NCI-H748 (cell line): ENCODE results near the gene MPPED1.

Experiments used
- DNase-seq: peaks from one replicate; lab custom pipeline; 2025; ENCODE audit not compliant: unreplicated experiment; lab: John Stamatoyannopoulos, UW

MPPED1 gene

DNA sequence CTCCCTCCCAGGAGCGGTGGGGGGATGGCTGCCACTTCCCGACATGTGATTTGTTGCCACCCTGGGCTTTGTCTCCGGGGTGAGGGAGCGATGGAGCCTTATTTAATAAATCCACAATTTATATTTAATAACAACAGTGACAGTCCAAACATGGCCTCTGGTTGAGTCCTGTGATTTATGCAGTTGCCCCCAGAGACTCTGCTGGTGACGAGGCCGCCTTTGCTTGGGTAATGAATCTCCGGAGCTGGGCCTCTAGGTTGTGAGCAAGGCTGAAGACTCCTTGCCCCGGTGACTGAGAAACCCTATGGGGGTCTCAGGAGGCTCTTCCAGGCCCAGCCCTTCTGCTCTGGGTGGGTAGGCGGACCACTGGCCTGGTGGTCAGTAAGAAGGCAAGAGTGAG is 16.7 kb downstream of the MPPED1 start:
- DNase-seq: no peak

DNA sequence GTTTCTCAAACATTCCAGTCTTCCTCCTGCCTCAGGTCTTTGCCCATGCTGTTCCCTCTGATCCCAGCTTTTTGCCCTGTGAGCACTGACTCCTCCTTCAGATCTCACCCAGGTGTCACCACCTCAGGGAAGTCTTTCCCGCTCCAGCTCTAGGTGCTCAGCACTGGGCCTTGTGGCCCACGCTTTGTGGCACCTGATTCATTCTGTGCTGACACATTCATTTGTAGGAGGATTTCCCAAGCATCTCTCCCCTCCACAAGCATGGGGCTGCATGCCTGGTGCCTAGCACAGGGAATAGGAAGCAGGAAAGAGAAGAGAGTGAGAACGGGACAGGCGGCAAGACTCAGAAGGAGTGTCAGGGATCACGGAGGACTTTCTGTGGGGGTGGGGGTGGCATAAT is 17.6 kb downstream of the MPPED1 start:
- no peak for DNase-seq

DNA sequence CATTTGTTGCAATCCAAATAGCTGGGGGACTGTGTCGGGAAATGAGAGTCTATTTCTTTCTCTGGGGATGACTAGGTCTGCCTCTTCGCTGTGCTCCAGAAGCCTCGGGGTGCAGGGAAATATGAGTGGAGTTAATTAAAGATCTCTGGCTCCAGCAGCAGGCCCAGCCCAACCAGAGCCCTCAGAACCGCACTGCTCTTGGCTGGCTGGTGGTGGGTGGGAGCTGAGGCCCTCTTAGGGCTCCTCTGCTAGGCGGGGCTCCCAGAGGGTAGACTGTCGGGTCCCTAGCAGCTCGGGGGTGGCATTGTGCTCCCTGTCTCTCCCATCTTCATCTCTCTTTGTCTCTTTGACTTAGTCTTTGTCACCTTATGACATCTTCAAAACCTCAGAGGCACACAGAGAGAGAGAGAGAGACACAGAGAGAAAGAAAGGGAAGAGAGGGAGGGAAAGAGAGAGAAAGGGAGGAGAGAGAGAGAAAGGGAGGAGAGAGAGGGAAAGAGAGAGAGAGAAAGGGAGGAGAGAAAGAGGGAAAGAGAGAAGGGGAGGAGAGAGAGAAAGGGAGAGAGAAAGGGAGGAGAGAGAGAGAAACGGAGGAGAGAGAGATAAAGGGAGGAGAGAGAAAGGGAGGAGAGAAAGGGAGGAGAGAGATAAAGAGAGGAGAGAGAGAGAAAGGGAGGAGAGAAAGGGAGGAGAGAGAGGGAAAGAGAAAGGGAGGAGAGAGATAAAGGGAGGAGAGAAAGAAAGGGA is 20.2 kb downstream of the MPPED1 start:
- DNase-seq: no peak

DNA sequence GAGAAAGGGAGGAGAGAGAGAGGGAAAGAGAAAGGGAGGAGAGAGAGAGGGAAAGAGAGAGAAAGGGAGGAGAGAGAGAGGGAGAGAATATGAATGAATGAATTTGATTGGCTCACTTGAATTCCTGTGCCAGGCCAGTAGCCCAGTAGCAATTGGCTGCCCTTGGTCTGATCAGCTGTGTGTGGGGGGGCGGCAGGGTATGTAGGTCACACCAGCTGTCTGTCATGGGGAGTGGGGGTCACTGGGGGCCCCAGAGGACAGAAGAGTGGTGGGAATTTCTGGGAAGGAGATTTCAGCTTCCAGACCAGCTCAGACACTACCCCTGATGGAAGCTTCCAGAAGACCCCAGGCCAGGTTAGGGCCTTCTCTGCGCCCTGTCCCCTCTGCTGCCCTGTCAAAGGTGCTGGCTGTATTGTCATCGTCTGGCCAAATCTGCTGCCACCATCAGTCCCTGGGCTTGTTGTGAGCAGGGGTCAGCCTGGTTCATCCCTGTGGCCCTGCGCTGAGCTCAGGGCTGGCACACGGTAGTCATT is 21.1 kb downstream of the MPPED1 start:
- DNase-seq: no peak

DNA sequence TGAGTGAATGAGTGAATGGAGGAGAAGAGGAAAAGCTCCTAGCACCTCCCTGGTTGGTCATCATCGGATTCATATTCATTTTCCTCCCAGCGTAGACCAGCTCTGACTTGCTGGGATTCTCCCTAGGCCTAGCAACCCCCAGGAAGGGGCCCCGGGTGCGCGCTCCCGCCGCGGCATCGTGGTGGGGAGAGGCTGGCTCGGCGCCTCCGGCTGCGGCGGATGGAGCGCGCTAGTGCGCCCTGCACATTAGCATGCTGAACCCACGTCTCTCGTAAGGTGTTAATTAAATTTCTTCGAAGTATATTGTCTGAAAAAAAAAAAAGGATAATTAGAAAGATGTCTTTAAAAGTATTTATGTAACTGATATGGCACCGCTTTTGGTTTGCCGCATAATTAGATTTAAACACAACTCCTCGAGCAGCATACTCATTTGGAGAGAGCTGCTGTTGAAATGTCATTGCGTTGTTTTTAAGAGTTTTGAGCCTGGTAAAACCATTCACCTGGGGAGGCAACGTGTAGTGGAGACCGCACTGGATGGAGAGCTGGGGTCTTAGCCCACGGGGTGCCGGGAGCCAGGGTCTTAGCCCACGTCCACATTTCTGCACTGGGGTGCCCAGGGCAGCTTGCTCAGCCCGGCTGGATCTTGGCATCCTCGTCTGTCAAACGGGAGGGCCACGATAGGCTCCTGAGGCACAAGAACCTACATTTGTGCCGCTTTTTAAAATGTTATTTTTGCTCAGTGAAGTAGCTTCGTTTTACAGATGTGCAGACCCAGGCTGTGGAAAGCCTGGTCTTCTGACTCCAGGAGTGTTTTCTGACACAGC is 21.8 kb downstream of the MPPED1 start:
- no peak for DNase-seq

DNA sequence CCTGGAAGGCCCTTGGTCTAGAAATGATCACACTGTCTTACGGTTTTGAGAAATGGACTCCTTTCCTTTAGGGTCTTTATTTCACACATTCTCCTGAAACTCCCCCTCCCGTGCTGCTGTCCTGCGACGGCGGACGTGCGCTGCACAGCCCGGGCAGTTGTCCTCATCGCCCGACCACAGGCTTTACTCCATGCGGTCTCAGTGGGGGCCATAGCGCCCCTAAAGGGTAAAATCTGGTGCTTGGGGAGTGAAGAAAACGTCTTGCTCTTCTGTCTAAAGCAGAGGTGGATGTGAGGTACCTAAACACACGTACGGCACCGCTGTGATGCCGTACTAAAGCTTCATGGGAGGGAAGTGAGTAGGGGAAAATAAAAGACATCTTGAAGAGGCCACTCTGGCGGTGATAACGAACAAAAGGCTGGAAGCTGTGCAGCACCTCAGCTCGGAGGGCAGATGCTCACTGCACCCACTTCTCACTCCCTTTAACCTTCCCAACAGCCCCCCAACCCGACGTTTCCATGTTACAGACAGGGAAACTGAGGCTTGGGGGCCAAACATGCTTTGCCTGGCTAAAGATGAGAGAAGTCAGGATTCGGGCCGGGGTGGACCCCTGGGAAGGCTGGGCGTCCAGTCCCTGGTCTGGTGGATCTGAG is 22.6 kb downstream of the MPPED1 start:
- no peak for DNase-seq

DNA sequence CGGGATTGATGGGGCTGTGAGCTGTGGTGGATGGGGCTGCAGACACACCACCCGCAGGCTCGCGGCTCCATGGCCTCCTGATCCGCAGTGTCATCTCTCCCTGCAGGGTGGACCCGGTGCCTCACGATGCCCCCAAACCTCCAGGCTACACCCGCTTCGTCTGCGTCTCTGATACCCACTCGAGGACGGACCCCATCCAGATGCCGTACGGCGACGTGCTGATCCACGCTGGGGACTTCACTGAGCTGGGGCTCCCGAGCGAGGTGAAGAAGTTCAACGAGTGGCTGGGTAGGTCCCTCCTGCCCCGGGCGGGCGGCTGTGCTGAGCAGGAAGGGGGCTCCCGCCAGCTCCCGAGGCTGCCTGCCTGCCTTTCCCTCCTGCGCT is 23.1 kb downstream of the MPPED1 start:
- no peak for DNase-seq

DNA sequence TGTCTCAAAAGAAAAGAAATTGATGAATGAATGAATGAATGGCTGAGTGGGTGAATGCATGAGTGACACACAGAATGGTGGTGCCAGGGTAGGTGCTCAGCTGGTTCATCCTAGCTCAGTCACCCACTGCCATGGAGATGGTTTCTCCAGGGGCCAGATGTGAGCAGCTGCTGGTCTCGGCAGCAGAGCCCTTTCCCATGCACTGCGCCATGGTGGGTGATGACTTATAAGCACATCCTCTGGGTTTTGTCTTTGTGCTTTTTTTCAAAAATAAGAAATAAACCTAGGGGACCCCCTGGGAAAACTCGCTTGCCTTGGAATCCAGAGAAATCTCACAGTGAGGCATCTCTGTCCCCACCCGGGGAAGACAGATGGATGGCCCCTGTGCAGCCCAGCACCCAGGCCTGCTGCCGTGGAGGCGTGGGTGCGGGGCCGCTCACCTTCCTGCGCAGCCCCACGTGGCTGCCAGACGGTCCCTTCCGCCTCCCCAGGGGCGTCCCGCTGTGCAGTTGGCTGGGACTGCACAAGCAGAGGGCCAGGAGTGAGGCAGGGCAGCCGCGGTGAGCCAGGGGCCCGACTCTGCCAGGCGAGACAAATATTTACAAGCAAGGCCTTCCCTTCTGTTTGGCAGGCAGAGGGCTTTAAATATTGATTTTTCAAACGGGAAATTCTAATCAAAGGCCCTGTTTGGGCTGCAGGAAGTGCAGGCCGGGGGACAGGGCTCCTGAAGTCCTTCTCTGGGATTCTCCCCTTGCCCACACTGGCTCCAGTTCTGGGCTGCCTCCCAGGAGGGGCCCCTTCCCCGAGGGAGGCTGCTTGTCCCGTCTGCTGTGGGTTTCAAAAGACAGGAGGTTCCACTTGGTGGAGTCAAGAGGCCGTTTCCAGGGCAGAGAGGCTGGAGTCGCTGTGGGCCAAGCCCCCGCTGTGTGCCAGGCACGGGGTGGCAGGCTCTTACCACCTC is 24.3 kb downstream of the MPPED1 start:
- peak; percentile 80 for DNase-seq

DNA sequence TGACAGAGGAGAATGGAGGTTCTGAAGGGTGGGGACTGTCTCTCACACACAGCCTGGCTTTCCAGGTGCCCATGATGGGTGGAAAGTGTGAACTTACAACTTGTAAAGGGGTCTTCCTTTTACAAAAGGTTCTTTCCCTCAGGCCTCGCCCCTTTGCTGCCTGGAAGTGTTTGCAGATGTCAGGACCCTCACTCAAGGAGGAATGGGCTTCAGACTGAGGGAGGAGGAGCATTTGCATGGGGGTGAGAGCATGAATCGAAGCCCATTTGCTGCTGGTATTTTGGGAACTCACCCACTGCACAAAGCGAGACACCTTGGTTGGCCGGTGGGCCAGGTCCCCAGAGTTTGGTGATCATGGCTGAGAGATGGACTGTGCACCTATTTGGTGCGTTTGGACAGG is 25.1 kb downstream of the MPPED1 start:
- no peak for DNase-seq

DNA sequence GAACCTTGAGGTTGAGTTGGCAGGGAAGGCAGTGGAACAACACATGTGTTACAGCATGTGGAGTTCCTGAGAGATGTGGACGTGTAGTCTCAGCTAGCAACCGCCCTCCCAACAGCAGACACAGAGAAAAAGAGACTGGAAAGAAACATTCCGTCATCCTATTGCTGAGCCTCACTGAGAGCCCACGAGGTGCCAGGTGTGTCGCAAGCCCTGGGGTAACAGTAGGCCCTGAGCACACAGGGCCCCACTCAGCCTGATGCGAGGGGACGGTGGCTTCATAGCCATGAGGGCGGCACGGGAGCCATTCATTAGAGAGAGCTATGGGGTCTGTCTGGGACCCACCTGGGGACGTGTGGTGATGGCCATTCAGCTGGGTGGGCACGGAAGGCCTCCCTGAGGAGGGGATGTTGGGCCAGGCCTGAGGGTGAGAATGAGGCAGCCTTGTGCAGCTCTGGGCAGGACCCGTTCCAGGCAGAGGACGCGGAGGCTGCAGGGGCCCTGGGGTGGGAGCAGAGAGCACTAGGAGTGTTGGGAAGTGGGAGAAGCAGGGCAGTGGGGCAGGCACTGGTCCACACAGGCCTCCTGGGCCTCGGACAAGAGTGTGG is 26.2 kb downstream of the MPPED1 start:
- no peak for DNase-seq

DNA sequence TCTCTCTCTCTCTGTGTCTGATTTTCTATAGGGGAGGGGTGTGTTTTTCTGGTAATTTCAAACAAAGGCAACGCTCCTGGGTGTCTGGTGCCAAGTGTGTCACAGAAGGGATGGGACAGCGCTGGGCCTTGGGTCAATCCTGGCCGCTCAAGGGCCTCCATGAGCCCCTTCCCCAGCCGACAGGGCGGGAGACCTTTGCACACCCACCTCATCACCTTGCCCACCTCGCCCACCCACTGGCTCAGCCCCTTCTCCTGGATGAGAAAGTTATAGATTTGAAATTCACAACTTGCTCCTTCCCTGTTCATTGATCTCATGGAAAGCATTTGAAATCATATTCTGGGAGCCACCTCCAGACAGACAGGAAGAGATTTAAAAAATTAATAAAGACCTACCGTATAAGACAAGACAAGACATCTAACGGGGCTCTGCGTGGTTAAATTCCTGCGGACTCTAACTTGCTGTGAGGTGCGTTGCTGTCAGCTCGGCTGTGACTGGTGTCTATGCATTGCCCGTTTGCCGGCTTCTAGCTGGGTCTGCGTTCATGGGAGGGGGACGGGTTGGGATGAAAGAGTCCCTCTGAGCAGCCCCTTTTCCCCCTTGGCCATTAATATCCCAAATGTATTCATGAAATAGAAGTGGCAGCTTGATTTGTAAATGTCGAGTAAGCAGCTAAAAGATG is 27.0 kb downstream of the MPPED1 start:
- DNase-seq: no peak

DNA sequence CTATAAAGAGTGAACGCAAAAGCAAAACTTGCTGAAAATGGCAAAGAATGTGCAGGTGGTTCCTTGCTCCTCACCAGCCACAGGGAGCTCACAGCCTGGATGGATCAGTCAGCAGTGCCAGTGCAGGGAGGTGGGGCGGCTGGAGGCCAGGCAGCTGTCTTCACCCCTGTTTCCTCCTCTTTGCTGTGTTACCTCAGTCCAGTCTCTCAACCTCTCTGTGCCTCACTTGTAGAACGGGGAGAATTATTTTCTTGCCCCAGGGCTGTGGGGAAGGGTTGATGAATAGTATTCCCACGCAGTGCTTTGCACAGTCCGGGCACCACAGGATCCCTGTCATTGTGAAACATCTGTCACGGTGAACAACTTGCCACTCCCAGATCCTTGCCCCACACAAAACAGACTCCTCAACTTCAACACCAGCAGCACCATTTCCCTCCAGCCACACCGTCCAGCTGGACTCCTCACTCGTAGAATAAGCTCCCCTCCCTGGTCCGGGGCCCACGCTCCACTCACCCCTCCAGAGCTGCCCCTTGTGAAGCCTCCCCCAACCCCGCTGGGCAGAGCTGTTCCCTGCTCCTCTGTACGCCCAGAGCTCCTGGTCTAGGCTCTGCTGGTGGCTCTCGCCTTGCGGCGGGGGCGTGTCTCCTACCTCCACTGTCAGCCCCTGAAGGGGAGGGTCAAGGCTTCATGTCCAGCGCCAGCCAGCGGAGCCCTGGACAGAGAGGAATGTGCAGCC is 27.7 kb downstream of the MPPED1 start:
- DNase-seq: no peak

DNA sequence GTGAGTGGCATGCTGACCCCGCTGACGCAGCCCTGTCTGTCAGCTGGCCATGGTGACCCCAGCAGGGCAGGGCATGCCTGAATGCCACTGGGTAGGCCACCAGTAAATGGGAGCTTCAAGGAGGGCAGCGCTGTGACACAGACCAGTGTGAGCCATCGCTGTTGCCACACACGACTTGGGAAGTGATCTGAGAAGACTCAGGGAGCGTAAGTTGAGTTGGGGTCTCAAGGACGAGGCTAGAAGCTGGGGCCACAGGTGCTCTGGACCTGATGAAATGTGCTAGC is 28.2 kb downstream of the MPPED1 start:
- DNase-seq: no peak

DNA sequence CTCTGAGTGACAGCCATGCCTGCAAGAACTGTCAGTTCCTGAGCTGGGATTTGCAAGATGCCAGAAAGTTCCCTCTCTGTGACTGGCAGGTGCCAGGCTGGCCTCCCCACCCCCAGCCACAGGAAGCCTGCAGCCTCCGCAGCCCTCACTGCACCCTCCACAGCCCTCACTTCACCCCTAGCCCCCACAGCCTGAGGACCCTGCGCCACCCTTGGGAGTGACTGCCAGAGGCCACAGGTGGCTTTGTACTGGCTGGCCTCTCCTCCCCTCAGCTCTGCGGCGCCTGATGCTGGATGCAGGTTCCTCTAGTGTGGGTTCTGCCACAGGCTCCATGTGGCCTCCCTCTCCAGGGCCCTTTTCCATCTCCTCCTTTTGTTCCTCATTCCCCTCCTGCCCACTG is 28.7 kb downstream of the MPPED1 start:
- no peak for DNase-seq

DNA sequence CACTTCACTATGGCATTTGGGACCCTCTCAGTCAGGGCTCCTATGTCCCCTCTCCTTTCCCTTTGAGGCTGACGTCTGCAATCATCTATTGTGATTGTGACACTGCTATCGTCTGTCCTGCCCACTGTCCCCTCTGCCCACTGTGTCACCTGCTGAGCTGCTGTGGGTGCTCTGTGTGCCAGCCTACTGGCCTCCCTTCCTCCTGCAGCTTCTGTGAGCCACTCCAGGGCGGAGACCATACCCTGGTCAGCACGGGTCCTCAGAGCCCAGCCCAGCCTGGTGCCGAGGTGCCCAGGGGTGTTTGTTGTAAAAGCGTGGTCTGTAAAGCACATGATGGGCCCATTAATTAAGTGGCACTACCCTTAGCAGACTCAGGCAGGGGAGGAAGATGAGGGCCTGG is 29.4 kb downstream of the MPPED1 start:
- DNase-seq: no peak

DNA sequence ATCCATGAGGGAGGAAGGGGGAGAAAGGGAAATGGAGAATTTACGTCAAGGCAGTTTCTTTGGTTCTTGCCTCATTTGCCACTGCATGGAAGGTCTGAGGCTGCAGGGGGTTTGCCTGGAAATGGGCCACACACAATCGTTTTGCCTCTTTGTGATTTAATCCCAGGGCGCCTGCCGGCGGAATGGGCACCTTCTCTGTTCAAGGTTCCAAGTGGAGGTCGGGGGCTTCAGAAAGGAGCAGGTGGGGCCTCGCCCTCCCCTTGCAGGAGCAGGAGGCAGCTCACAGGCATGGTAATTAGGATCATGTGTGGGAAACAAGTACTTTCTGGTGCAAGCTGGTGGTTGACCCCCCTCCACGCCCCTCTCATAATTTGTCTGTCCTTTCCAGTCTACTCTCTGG is 29.9 kb downstream of the MPPED1 start:
- DNase-seq: peak; percentile 12

DNA sequence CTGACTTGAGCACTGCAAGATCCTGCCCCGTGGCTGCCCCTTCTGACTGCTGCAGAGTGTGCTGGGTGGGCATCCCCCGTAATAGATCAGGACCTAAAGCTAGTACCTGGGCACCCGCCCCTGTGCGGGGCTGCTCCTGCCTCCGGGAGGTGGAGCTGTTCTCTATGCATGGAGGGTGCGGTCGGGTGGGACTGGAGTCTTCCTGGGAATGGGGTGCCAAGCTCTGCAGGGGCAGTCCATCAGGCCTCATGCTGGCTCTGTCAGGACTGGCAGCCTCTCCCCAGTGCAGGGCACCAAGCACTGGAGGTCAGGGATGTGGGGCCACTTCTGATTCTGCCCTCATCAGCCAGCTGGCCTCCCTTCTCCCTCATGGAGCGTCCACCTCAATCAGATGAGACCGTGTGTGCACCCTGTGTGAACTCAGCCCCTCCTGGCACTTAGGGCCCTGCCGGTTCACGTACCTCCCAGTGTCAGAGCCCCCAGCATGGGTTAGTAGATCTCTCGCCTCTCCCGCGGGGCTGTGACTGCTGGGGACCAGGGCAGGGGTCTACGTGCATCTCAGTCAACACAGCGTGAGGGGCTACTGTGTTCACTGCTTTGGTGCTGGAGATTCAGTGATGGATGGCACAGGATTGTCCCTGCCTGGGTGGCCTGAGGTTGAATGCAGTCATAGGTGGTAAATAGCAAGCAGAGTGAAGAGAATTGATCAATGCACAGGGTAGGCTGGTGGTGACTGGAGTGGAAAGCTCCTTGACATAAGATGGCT is 30.8 kb downstream of the MPPED1 start:
- no peak for DNase-seq

DNA sequence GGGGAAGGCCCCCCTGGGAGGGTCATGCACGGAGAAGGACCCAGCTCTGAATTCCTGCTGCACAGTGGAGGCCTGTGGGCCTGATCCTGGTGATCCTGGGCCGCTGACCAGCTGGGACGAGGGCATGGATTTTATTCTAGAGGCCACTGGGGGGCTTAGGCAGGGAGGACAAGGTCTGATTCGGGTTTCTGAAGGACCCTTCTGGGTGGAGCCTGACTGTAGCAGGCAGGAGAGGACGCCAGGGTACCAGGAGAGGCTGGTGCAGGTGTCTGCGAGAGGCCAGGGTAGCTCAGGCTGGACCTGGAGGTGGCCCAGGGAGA is 31.3 kb downstream of the MPPED1 start:
- DNase-seq: no peak
